ENCODE results near the gene NTN3. TPM values are rescaled to one million over a fixed set of nuclear protein-coding genes. Genes with fewer than 3 reads are reported as not detected.

The NTN3 gene
- total and polyA plus RNA-seq, 2 of the 4 experiments (the other 2 are of a cell fraction) = 0.18 to 0.38 TPM

DNA sequence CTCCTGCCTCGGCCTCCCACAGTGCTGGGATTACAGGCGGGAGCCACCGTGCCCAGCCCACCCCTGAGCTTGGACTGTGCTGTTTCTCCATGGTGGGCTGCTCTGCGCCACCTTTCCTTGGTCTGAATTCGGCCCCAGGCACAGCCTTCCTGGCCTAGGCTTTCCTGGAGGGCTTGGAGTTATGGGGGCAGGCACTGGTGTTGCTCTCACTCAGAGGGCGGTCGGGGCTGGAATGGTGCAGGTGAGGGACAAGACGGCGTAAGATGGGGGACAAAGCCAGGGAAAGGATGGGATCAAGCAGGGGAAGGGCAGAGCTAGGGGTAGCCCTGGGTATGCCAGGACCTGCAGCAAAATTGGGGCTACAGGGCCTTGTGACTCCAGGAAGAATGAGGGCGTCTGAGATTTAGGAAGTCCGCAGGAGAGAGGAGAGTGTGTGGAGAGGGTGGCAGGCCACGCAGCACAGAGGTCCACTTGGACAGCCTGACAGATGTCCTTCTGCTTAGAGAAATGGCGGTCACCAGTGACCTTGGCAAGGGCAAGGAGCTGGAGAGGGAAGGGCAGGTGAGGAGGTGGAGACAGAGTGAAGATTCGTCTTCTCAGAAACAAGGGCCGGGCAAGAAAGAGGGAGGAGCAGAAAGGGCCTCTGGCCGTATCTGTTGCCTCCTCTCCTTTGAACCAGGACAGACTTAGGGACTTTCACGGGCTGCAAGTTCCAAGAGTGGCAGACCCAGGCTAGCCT lies 41.1 kb downstream of the NTN3 start:
- Histone ChIP-seq H3K36me3 (ENCODE audit: control insufficient read depth, insufficient read depth, low read length) (no peaks in the 10 kb centered on the region), H3K9me3 (ENCODE audit: control insufficient read depth, insufficient read depth, low read length) (no peaks in the 10 kb centered on the region), H4K8ac (ENCODE audit: low read depth in 2 of 2, low read length in 2 of 2) (no peak overlapping the region; a peak in 1 of 4 replicates), H4K5ac (ENCODE audit: low read depth, low read length) (no peak overlapping the region), H3K4me2 (ENCODE audit: low read depth, low read length) (no peak overlapping the region), H3K27ac (ENCODE audit: insufficient read depth, low read length) (no peak overlapping the region), H3K9me1 (ENCODE audit: insufficient read depth, low read length) (peaks cover 18% of the 10 kb centered on the region), H3K27me3 (ENCODE audit: control insufficient read depth, insufficient read depth, low read length) (no peaks in the 10 kb centered on the region), H2BK5ac (ENCODE audit: low read depth, low read length, poor library complexity, severe bottlenecking) (no peak overlapping the region), H3K23ac (ENCODE audit: low read depth, low read length) (no peak overlapping the region), H3K4me3 (ENCODE audit: insufficient read depth, low read depth, low read length) (no peak overlapping the region), H4K20me1 (ENCODE audit: insufficient read depth, low read length) (peaks cover 28% of the 10 kb centered on the region), H2AFZ (replicated peaks; ENCODE audit: low read length, poor library complexity) (peak overlapping the region; percentile 15), H3K18ac (ENCODE audit: low read depth, low read length) (no peak overlapping the region), H3K79me1 (ENCODE audit: low read depth in 1 of 2, low read length in 2 of 2) (peaks cover 0 to 35% of the 10 kb centered on the region in 2 experiments; a peak in 2 of 4 replicates), H4K91ac (ENCODE audit: insufficient read depth, low read depth, low read length) (no peak overlapping the region), H3K4me1 (ENCODE audit: control insufficient read depth, insufficient read depth, low read length) (peaks cover 16% of the 10 kb centered on the region), H2BK120ac (ENCODE audit: low read depth, low read length) (no peak overlapping the region), H2BK20ac (ENCODE audit: low read depth, low read length) (no peak overlapping the region), H2AK9ac (replicated peaks; ENCODE audit: low read depth, low read length, poor library complexity) (peak overlapping the region; percentile 6), H3K14ac (replicated peaks; ENCODE audit: low read depth, low read length) (no peak overlapping the region), H3K56ac (ENCODE audit: extremely low read depth, insufficient read depth, low read length) (no peak overlapping the region), H2BK15ac (ENCODE audit: low read depth, low read length) (no peak overlapping the region), H3K4ac (ENCODE audit: low read depth, low read length) (no peak overlapping the region), H2AK5ac (ENCODE audit: low read depth, low read length) (no peak overlapping the region), H3K9ac (ENCODE audit: low read depth, low read length) (no peak overlapping the region)
- ChIA-PET CTCF (no interaction called here), POLR2A (ENCODE audit: unreplicated experiment) (no interaction called here)
- TF ChIP-seq MXI1 (IDR thresholded peaks at IDR 0.05; ENCODE audit: borderline replicate concordance, low read depth, low read length) (no peak), NFE2L2 (IDR thresholded peaks at IDR 0.05; ENCODE audit: low read depth, low read length) (no peak), MAZ (IDR thresholded peaks at IDR 0.05; ENCODE audit: borderline replicate concordance, low read depth, low read length) (no peak), CEBPB (IDR thresholded peaks at IDR 0.05; ENCODE audit: low read depth, low read length) (no peak), RAD21 (IDR thresholded peaks at IDR 0.05; ENCODE audit: low read length) (no peak), POLR2A (IDR thresholded peaks at IDR 0.05; ENCODE audit: low read depth, low read length) (no peak), RFX5 (IDR thresholded peaks at IDR 0.05; ENCODE audit: low read depth, low read length) (no peak), MAFK (IDR thresholded peaks at IDR 0.05; ENCODE audit: low read depth, low read length) (no peak), RCOR1 (IDR thresholded peaks at IDR 0.05; ENCODE audit: insufficient replicate concordance, low read length) (no peak), BHLHE40 (IDR thresholded peaks at IDR 0.05; ENCODE audit: low read depth, low read length) (no peak), FOS (IDR thresholded peaks at IDR 0.05; ENCODE audit: low read depth, low read length) (no peak), CHD1 (IDR thresholded peaks at IDR 0.05; ENCODE audit: low read depth, low read length) (no peak), SMC3 (IDR thresholded peaks at IDR 0.05; ENCODE audit: low read depth, low read length) (no peak)
- TF ChIP-seq, protein P1, sequence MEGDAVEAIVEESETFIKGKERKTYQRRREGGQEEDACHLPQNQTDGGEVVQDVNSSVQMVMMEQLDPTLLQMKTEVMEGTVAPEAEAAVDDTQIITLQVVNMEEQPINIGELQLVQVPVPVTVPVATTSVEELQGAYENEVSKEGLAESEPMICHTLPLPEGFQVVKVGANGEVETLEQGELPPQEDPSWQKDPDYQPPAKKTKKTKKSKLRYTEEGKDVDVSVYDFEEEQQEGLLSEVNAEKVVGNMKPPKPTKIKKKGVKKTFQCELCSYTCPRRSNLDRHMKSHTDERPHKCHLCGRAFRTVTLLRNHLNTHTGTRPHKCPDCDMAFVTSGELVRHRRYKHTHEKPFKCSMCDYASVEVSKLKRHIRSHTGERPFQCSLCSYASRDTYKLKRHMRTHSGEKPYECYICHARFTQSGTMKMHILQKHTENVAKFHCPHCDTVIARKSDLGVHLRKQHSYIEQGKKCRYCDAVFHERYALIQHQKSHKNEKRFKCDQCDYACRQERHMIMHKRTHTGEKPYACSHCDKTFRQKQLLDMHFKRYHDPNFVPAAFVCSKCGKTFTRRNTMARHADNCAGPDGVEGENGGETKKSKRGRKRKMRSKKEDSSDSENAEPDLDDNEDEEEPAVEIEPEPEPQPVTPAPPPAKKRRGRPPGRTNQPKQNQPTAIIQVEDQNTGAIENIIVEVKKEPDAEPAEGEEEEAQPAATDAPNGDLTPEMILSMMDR (conservative IDR thresholded peaks at IDR 0.05; ENCODE audit: low read depth, low read length) = no peak
- TF ChIP-seq, protein P2, sequence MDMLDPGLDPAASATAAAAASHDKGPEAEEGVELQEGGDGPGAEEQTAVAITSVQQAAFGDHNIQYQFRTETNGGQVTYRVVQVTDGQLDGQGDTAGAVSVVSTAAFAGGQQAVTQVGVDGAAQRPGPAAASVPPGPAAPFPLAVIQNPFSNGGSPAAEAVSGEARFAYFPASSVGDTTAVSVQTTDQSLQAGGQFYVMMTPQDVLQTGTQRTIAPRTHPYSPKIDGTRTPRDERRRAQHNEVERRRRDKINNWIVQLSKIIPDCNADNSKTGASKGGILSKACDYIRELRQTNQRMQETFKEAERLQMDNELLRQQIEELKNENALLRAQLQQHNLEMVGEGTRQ (IDR thresholded peaks at IDR 0.05; ENCODE audit: low read depth, low read length) = no peak
- TF ChIP-seq, protein P3, sequence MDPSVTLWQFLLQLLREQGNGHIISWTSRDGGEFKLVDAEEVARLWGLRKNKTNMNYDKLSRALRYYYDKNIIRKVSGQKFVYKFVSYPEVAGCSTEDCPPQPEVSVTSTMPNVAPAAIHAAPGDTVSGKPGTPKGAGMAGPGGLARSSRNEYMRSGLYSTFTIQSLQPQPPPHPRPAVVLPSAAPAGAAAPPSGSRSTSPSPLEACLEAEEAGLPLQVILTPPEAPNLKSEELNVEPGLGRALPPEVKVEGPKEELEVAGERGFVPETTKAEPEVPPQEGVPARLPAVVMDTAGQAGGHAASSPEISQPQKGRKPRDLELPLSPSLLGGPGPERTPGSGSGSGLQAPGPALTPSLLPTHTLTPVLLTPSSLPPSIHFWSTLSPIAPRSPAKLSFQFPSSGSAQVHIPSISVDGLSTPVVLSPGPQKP (IDR thresholded peaks at IDR 0.05; ENCODE audit: borderline replicate concordance, low read depth, low read length) = no peak
- no peak for ATAC-seq (ENCODE audit: low read depth)
- in situ Hi-C loops (cut with MboI; ENCODE audit: low sequenced_read_pairs) = no loop called here
- intact Hi-C loops (cut with micrococcal nuclease) = no loop called here
- BruUV-seq (replicated peaks) = no TSS peak
- 93% methylated on average over 8 of the region's 17 CpGs; no CpG with 5 or more reads in 1 of the 2 experiments for WGBS, 2 experiments (ENCODE audit: extremely low coverage in 2 of 2, insufficient read length in 1 of 2)
- dilution Hi-C loops (cut with HindIII; ENCODE audit: low sequenced_read_pairs, unreplicated experiment) = no loop called here
- DNase-seq = no peak

All from IMR-90 (cell line).